HG03460 (cell line): ENCODE measurements around the gene ZNF747.

ENCODE experiments used
- ATAC-seq: cut with Tn5 transposase; IDR thresholded peaks from one replicate; pipeline ENCODE4 v1.9.1; 2021; ENCODE audit not compliant: unreplicated experiment

Gene ZNF747

DNA sequence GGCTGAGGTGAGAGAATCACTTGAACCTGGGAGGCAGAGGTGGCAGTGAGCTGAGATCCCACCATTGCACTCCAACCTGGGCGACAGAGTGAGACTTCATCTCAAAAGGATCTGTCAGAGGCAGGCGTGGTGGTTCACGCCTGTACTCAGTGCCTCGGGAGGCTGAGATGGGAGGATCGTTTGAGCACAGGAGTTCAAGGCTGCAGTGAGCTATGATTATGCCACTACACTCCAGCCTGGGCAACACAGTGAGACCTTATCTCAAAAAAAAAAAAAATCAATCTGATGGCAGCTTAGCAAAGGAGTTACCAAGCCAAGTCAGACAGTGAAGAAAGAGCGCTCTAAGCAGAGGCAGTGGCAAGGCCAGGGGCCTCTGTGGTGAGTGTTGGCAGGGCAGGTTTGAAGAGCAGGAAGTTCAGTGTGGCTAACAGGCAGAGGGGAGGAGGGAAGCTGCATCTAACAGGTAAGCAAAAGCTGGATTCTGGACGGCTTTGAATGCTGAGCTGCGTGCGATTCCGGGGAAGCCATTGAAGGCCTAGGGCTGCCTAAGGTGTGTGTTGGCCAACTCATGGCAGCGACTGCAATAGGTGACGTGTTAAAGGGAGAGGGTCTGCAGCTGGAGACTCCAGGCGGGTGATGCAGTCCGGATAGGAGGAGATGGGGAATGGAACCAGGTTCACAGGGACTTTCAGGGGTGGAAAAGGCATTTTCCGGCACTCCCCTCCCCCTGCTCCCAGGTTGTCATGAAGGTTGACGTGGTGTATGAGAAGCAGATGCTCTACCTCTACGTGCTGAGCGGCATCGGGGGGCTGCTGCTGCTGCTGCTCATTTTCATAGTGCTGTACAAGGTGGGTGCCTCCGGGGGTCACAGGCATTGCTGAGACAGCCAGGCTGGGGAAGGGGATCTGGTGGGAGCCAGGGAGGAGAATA, 15.3 kb downstream of the ZNF747 start:
- no peak for ATAC-seq

DNA sequence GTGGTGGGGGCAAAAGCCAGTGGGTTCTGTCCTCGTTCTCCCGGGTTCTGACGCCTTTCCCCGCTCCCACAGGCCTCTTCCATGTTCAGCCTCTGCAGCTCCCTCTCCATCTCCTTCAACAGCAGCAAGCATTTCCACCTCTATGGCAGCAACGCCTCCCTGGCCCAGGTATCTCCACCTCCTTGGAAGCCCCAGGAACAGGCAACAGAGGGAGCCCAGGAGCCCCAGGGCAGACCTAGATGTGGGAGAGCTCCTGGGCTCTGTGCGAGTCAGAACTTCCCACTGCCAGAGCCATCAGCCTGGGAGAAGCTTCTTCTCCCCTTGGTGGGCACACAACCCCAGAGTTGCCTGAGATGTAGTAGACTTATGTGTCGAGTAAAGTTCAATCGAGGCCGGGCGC, 16.1 kb downstream of the ZNF747 start:
- ATAC-seq, result no peak

DNA sequence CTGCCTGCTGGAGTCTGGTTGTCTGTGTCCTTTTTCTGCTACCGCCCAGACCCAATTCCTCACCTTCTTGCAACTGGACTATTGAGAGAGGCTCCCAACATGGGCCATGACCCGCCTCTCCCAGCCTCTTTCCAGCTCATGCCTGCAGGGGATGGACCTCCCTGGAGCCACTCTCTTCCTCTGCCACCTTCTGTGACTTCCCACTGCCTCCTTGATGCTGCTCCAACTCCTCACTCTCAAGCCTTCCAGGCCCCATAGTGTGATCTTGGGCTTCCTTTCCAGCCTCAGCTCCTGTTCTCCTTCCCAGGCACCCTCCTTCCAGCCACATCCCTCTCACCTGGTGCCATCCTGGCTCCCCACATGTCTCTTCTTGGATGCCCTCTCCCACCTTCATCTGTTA, 19.4 kb downstream of the ZNF747 start:
- ATAC-seq, result no peak

- no peak for ATAC-seq
Observed at GRCh38 chr16:30511509-30511908, 23.1 kb downstream of the ZNF747 start.

- no peak for ATAC-seq
Observed at GRCh38 chr16:30510376-30510938, 24.2 kb downstream of the ZNF747 start.

DNA sequence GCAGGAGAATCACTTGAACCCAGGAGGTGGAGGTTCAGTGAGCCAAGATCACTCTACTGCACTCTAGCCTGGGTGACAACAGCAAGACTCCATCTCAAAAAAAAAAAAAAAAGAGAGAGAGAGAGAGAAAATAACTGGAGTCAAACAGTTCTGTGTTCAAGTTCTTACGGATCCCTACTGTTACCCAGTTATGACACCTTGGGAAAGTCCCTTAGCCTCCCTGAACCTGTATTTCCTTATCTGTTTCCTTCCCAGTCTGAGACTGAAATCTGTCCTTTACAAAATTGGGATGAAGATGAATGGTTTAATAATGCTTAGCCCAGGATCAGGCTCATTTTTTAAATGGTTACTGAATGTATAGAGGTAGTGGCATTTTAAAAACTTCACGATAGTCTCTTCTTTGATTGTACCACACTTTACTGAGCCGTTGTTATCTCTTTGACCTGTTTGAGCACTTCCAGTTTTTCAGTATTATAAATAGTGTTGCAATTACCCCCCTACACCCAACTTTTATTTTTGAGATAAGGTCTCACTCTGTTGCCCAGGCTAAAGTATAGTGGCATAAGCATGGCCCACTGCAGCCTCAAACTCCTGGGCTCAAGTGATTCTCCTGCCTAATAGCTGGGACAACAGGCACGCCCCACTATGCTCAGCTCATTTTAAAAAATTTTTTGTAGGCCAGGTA, 25.4 kb downstream of the ZNF747 start:
- no peak for ATAC-seq

GRCh38 chr16:30503403-30504296, 31.0 kb downstream of the ZNF747 start:
- no peak for ATAC-seq

DNA sequence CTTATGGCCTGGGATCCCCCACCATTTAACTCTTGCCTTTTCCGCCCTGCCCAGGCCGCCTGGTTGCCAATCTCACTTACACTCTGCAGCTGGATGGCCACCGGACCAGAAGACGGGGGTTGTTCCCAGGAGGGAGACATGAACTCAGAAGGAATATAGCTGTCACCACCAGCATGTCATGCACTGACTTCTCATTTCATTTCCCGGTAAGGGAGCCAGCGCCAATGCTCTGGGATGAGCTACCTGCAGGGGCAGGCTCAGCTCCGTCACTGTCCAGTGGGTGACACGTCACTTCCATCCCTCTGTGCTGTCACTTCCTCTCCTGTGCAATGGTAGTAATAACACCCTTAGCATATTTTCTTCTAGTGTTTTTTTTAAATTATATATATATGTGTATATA, 35.4 kb downstream of the ZNF747 start:
- no peak for ATAC-seq

DNA sequence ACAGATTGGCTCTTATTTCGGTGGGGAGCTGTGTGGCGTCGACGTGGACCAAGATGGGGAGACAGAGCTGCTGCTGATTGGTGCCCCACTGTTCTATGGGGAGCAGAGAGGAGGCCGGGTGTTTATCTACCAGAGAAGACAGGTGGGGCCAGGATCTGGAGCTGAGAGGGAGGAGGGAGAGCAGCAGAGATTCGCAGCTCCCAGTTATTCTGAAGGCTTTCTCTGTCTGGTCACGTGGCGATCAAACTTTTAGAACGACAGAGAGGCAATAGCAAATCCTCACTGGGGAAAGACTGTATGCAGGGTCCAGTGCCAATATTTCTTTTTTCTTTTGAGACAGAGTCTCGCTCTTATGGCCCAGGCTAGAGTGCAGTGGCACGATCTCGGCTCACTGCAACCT, 39.9 kb downstream of the ZNF747 start:
- no peak for ATAC-seq

DNA sequence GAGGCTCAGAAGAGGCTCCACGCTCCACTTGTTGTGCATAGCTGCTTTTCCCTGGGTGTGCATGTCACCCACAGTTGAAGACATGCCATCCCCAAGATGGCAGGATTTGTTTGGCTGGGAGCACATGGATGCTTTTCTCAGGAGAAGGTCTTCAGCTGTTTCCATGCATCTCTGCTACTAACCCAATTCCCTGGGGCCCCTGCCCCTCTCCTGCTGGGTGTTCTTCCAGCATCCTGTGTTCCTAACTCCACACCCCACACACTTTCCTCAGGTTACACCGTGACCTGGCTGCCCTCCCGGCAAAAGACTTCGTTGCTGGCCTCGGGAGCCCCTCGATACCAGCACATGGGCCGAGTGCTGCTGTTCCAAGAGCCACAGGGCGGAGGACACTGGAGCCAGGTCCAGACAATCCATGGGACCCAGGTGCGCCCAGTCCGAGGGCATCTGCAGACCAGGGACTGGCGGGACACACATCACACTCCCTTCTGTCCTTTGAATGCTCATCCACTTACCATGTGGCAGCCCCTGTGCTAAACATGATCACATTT, 40.6 kb downstream of the ZNF747 start:
- ATAC-seq, result no peak

GRCh38 chr16:30491744-30492308, 42.8 kb downstream of the ZNF747 start:
- ATAC-seq, result no peak

DNA sequence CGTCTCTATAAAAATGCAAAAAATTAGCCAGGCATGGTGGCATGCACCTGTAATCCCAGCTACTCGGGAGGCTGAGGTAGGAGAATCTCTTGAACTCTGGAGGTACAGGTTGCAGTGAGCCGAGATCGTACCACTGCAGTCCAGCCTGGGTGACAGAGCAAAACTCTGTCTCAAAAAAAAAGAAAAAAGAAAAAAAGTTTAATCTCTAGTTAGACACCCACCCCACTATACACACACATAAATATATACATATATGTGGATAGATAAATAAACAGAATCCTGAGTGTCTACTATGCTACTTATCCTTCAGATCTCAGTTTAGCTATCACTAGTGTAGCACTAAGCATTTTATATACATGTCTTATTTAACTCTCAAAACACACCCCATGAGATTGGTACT, 43.4 kb downstream of the ZNF747 start:
- ATAC-seq, result no peak

DNA sequence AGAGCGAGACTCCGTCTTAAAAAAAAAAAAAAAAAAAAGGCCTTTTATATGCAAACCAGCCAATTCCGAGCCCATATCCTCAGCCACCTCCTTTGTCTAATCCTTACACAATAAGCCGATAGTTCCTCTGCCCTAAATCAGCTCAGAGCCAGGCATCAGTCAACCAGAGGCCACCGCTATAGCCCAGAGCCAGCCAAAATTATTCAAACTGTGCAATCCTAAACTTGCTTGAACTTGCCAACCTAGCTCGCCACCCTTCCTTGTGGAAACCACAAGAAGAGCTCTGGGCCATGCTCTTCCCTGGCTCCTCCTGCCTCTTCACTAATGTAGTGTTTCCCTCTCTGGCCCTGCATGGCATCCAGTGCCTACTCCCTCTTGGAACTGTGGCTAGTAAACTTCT, 44.4 kb downstream of the ZNF747 start:
- no peak for ATAC-seq

- no peak for ATAC-seq
Observed at GRCh38 chr16:30488764-30489605, 45.7 kb downstream of the ZNF747 start.

- ATAC-seq, result no peak
Observed at GRCh38 chr16:30485818-30486436, 48.7 kb downstream of the ZNF747 start.

DNA sequence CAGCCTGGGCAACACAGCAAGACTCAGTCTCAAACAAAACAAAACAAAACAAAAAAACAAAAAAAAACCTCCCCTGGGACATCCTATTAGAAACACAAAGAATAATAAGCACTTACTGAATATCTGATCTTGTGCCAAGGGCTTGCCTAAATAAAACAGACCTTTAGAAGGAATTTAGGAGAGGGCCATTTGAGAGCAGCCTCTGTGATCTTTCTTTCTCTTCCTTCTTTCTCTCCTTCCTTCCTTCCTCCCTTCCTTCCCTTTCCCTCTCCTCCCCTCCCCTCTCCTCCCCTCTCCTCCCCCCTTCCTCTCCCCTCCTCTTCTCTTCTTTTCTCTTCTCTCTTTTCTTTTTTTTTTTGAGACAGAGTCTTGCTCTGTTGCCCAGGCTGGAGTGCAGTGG, 49.8 kb downstream of the ZNF747 start:
- ATAC-seq, result no peak

DNA sequence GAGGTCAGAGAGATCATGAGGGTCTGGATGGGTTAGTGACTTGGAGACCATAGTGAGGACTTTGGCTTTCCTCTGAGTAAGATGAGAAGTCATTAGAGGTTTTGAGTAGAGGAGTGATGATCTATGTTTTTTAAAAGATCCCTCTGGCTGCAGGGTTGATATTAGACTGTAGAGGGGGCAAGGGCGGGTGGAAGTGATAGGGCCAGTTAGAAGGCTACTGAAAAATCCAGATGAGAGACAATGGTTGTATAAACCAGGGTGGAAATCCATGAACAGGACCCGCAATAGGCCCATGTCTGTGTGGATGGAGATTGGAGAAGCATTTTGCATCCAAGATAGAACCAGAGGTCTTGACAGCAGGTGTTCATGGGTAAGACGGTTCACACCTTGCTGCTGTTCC, 52.3 kb downstream of the ZNF747 start:
- no peak for ATAC-seq

DNA sequence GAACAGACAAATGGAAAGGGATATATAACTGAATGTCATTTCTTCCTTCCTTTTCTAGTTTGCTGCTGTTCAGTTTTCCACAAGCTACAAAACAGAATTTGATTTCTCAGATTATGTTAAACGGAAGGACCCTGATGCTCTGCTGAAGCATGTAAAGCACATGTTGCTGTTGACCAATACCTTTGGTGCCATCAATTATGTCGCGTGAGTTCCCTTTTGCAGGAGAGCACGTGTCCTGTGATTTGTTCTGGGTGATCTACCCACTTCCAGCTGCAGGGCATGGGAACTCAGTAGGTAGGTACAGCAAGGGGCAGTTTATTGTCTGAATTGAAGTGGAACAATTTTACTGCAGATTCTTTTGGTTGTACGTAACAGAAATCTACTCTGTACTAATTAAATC, 53.3 kb downstream of the ZNF747 start:
- no peak for ATAC-seq
